ENCODE data around the gene GHDC.
A peak's percentile ranks its signal among the peaks of the same experiment; 100 is the strongest.
"Not testable (repeated sequence)": the region's sequence is repeated elsewhere in the genome, so short reads cannot be mapped to it uniquely, and the experiment has no call there.

Gene GHDC

DNA sequence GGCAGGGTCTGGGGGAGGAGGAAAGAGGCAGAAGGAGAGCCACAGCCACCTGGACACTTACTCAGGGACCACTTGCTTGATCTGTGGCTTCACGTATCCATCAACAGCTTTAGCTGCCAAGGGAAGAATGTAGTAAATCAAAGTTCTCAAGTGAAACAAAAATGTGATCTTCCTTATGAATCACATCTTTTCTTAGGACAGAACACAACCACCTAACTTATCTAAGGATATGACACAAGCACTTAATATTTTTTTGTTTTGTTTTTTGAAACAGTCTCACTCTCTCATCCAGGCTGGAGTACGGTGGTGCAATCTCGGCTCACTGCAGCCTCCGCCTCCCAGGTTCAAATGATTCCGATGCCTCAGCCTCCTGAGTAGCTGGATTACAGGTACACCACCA is 8.4 kb upstream of the GHDC start:
- DNase-seq = no peak

DNA sequence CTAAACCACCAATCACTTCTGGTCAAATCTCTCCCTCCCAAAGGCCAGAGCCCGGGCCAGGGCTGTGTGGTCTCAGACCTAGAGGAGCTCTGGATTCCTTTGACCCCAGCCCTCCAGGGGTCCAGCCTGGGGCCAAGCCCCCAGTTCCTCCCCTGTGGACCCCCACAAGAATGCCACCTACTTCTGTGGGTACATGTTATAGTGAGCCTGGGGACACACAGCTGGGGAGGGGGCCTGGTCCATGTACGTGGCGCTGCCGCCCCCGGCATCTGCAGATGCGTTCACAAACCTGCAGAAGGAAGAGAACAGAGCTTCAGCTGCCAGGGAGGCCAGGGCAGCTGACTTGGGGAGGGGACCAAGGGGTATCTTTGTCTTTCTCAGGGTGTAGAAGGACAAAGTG is 7.9 kb upstream of the GHDC start:
- no peak for DNase-seq

DNA sequence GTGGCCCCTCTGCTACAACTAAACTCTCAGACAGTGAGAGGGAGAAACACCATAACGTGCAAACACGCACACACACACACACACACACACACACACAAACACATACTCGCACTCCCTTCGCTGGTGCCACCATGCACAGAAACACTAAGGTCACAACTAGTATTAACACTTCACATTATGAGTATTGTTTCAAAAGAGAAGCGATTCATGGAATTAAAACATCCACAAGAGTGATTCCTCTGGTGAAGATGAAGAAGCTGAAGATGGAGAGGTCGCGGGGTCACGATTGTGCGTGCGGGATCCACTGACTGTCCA is 7.1 kb upstream of the GHDC start:
- DNase-seq = no peak

DNA sequence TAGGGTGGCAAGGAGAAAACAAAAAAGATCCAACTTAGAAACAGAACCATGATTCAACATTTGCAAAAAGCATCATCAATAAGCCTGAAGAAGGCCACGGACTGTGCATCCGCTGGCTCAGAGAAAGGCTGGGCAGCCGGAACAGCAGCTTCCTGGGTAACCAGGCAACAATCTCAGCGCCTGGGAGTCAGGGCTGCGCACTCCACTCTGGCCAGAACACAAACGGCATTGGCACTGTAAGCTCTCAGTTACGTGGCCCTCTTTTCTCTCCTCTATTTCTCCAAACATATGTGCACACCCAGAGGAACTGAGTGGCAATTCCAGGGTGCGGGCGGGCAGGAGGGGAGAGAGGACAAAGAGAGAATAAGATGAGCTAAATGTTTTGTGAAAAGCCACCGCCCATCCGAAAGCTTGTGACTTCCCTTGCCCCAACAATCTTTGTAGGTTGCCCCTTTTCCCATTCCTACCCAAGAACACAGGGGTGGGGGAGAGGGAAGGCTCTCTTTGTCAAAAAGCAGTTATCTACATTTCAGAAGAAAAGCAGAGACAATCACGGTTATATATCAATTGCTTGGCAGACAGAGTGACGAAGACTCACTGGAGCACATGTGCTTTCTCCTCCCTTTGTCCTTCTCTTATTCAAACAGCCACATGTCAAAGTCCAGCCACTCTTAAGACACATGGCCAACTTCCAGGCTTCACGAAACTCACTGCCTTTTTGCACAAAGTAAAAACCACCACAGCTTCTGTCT is 6.6 kb upstream of the GHDC start:
- DNase-seq = no peak

DNA sequence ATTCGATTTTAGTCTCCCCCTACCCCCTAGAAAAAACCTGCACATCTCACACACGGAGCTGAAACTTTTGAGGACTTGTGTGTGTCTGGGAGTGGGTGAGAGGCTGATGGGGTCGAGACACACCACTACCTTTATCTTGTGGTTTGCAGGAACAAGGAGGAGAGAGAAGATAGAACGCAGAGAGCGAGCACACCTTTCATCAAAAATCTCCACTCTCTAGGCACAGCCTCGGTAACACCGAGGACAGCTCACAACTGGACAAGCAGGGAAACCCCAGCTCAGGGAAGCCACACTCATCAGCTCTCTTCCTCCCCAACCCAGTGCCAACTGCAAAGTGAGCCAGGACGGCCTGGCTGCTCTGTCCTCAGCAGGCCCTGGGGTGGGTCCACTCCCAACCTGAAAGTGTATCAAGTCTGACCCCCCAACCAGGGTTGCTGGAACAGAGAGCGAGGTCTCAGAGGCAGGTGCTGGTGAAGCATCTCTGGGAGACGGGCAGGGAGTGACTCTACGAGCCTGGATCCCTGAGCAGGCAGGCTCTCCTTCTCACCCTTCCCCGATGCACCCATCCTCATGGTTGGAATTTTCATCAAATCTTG is 5.2 kb upstream of the GHDC start:
- DNase-seq = no peak

DNA sequence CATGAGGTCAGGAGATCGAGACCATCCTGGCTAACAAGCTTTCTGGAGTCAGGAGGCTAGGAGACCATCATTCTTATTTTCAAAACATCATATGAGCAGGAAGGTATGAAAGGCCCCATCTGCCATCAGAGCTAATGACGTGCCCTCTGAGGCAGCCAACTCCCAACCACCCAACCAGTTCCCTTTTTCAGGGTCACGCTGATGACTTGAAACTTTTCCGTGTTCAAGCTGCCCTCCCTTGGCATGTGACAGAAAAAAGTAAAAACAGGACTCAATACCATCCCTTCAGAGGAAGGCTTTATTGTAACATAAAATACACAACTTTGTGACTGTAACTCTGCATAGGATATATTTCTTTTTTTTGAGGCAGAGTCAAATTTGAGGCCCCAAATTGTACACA is 4.6 kb upstream of the GHDC start:
- DNase-seq = no peak

DNA sequence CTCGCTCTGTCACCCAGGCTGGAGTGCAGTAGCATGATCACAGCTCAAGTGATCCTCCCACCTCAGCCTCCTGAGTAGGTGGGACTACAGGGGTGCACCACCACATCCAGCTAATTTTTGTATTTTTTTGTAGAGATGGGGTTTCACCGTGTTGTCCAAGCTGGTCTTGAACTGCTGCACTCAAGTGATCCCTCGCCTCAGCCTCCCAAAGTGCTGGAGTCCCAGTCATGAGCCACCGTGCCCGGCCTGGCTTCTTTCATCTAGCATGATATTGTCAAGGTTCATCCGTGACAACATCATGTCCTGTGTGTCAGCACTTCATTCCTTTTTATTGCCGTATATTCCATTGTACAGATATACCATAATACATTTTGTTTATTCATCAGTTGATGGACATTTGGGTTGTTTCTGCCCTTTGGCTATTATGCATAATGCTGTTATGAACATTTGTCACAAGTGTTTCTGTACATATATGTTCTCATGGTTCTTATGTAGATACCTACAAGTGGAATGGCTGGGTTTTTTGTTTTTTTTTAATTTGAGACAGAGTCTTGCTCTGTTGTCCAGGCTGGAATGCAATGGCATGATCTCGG is 3.4 kb upstream of the GHDC start:
- no peak for DNase-seq

DNA sequence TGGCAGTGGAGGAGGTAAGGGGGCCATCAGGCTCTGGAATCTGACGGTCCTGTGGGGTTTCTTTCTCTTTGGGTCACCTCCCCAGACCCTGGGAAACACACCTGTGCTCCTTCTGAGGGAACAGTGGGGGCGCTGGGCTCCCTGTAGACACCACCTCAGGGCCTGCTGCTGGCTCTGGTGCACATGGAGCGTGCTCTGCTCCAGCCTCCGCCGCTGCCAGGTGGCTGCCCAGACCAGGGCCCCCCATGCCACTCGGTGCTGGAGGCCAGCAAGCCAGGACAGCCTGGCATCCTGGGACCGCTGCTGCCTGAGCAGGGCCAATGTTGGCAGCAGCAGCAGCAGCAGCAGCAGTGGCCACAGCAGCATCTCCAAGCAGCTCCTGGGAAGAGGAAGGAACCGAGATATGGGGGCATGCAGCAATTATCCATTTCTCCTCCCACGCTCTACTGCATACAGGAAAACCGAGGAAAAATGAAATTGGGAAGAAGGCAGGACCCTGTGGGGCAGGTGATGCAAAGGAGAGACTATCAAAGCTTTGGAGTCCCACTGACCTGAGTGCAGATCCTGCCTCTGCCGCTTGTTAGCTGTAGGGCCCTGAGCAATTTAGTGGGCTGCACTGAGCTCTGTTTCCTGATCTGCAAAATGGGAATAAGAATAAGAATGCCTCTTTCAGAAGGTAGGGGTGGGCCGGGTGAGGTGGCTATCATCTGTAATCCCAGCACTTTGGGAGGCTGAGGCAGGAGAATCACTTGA is 902 bp downstream of the GHDC start:
- no peak for DNase-seq

DNA sequence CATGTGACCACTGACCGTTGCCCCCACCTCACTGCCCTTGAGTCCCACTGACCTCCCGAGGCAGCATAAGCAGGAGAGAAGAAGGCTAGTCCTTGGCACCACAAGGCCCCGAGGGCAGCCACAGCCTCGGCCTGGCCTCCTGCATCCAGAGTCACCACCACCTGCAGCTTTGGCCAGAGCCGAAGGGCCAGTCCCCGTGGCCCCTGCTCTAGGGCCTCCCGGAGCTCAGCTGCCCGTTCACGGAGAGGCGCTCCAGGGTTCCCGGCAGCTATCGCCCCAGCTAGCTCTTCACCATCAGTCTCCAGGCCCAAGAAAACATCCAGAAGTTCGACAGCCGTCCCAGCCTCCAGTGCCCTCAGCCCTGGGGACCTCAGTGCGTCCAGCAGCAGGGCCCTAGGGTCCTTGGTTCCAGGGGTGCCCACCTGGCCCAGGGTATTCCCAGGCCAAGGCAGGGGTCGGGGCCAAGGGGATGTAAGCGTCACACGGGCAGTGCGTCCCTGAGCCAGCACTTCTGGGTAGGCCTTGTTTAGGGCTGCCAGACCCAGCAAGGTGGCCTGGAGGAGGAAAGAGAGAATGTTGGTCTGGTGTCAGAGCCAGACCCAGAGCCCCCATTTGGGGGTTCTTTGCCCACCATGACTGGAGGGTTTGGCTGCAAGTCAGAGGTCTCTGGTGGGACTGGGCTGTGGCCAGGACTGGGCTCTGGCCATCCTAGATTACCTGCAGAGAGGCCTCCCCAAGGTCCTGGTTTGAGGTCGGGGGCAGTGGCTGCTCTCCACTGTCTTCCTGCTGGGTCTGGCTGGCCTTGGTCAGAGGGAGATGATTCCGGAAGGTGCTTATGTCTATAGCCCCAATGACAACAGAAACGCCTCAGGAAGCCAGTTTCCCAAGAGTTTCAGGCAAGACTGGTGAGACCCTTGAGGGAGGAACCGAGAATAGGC is 1.8 kb downstream of the GHDC start:
- DNase-seq = no peak

DNA sequence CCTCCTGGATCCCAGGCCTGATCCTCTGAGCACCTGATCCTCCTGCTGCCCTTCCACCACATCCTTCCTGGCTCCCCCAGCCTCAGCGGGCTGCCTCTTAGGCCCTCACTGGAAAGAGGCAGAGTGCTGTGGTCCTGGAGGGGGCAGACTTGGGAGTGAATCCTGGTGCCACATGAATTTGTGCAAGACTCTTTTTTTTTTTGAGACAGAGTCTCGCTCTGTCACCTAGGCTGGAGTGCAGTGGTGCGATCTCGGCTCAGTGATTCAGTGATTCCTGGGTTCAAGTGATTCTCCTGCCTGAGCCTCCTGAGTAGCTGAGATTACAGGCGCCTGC is 3.1 kb downstream of the GHDC start:
- DNase-seq = no peak

DNA sequence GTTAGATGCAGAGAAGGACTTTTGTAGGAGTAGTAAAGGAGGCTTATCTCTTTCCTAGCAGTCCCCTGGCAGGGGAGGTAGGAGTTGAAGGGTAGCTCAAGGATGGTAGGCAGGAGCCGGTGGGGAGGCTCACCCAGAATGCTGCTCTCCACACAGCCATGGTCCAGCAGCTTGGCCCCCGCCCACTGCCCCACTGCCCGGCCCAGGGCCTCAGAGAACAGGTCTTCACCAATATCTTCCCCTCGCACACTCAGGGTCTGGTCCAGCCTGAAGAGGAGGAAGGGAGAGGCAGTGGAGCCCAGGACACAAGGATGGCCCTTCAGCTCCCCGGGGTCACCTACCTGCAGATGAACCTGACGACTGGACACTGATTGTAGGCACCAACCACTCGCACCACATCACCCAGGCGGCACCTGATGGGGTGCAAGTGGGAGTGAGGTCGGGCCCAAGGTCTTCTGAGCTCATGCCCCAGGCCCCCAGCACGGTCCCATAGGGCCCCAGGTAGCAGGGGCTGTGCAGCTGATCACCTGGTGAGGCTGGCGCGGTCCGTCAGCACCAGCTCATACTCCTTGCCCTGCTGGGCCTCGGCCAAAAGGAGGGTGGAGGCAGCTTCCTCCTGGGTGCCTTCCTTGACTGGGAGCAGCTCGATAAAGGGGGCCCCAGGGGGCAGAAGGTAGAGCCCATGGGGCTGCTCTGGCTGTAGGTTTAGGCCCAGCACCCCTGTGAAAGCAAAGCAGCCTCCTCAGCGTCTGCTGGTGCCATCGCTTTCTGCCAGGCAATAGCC is 3.6 kb downstream of the GHDC start:
- no peak for DNase-seq

DNA sequence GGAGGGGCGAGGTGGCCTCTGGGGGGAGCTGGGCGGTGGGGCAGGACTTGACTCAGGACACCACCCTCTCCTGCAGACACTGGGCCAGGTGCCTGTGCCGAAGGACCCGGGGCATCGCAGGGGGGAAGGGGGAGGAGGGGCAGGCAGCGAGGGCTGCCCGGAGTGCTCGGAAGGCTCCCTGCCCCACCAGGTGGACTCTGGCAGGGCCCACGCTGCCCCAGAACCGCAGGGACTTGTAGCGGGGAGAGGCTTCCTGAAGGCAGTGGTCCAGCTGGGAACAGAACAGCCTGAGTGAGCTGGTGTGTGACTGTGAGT is 4.7 kb downstream of the GHDC start:
- no peak for DNase-seq

DNA sequence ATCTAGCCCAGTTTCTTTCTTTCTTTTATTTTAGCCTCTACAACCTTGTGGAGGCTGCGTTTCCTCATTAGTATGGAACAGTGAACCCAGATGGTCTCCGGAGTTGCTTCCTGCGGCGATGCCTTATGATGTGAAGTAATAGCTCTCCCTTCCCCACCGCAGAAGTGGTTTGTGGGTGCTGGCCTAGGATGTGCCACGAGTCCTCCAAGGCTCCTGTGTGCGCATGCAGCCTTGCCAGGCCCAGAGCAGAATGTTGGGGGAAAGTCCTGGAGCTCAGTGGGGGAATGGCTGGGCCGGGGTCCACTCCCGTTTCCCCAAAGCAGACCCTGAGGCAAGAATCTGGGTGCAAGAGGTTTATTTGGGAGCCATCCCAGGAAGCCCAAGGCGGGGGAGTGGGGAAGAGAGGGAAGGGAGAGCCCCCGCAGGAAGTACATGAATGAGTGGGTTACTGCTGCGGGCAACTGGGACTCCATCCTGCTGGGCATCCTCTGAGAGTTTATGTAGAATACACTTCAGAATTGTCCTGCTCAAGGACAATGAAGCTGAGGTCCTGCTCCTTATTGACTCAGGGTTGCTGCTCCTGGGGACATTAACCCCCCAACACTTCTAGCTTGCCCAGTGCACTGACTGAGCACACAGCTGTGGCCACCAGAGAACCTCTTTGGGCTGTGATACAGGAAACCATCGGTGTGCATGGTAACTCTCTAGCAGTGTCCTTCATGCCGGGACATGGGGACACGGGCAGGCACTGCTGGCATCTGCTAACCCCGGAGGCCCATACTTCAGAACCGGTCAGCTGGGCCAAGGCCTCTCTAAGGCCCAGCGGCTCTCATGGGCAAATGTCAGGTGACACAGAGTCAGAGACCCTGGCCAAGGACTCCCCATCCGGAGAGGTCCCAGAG is 5.3 kb downstream of the GHDC start:
- DNase-seq = no peak

DNA sequence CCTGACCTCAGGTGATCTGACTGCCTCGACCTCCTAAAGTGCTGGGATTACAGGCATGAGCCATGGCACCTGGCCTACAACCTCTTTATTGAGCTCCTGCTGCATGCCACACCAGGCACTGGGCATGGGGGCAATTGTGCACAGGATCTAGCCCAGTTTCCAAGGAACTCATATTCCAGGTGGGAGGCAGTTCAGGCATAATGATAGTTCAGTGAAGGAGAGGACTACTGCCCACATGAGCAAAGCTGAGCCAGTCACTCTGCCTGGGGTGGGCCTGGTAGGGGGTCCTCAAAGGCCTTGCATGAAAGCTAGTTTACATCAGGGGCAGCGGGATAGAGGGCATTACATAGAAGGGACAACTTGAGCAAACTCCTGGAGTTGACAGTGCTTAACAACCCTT is 6.5 kb downstream of the GHDC start:
- no peak for DNase-seq

DNA sequence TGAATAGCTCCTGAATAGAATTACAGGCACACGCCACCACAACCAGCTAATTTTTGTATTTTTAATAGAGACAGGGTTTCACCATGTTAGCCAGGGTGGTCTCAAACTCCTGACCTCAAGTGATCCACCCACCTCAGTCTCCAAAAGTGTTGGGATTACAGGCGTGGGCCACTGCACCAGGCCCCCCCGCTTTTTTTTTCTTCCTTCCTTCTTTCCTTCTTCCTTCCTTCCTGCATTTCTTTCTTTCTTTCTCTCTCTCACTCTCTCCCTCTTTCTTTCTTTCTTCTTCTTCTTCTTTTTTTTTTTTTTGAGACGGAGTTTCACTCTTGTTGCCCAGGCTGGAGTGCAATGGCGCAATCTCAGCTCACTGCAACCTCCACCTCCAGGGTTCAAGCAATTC is 8.1 kb downstream of the GHDC start:
- DNase-seq = not testable (repeated sequence)

DNA sequence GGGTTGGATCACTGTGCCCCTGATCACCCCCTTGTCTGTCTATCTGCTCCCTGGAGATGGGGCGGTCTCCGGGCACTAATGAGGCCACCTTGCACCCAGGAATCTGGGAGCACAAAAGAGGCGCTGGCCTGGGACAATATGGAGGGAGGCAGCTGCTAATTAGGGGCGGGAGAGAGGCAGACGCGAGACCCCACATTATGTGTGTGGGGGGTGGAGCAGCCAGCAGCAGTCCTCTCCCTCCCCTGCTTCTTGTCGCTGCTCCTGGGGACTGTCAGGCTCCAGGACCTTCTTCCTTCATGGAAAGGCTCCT is 8.7 kb downstream of the GHDC start:
- DNase-seq = no peak

DNA sequence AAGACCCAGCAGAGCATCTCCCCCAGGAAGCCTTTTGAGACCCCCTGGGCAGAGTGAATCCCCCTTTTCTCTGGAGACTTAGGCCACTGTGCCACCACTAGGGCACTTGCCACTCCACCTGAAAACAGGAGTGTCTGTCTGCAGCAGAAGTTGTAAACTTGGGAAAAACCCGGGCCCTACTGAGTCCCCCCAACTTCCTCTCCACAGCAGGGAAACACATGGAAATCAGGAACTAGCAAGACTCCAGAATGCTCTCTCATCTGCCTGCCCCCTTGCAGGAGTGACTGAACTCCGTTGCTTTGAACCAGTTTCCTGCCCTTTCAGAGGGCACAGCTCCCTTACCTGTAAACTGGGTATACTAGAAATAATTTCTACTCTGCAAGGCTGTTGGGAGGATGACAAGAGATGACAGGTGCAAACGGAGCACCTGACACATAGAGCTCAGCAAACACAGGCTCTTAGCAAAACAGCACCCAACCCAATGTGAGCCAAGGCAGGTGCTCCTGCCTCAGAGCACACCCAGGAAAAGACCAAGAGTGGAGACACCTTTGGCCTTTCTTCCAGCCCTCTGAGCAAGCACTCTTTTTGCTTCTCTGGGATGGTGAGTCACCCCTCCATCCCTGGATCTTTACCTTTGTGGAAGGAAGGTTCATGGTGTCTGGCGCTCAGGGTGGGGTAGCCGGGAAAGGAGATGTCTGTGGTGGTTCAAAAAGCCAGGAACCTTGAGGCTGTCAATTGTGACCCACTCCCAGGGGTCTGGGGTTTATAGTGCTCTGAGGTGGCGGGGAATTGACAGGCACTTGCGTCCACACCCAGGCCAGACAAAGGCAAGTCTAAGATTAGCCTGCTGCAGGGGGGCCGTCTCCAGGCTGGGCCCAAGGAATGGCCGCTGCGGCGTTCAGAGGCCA is 9.3 kb downstream of the GHDC start, which contains the start of gene HCRT:
Gene HCRT (minus strand): TSS at position 740 of the 908 bp plus-strand sequence. CDS start 87 bp downstream, at position 653.
- peak in 2 of 6 experiments; percentile 22 to 29 for DNase-seq

DNA sequence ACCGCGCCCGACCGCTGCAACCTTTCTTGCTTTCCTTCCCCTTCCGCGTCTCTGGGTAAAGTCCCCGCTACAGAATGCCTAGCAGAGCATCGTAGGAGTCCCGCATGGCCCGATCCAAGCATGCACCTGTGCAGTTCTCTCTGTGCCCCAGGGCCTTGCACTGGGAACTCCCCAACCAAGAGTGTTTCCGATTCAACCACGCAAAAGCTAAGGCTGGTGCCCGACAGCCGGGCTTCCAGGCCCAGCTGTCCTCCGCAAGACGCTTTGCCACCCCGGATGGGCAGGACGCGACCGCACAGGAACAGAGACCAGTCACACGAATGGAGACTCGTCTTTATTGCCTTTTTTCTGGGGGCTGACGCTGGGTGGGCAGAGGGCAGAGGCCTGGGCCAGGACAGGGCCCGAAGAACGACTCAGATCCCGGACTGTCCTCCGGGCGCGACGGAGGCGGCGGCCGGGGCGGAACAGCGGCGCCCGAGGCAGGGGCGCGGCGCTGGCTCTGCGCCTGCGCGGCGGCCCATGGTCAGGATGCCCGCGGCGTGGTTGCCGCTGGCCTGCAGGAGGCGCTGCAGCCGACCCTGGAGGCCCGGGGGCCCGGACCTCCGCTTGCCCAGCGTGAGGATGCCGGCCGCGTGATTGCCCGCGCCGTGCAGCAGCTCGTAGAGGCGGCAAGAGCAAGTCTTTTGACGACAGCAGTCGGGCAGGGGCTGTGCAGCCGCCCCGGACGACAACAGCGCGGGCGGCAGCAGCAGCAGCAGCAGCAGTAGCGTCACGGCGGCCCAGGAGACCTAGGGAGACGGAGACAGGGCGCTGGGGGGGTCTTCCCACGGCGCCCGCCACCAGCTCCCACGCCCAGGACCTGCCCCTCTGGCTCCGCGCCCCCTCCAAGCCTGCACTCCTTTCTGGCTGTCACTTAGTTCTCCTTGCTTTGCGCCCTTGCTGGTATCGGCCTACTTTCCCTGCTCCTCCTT is 10.3 kb downstream of the GHDC start:
- peak; percentile 50 to 75 (median 68) for DNase-seq

Measured in stimulated activated naive CD4-positive, alpha-beta T cell (primary cell).